MCF 10A (cell line): ENCODE data around the gene VAV2. TPM values are rescaled to one million over a fixed set of nuclear protein-coding genes. Genes with fewer than 3 reads are reported as not detected.

Experiments
- BruUV-seq: library from RNA; stranded (reverse); fragments of 400-500 nt; replicated peaks from 2 replicates; lab custom pipeline; 2021; lab: Mats Ljungman, UMichigan
- CTCF ChIA-PET: fragments of 300-600 bp; sonication (Branson Sonifier 250); formaldehyde crosslinking; extraction: SDS; loops from one replicate; lab custom pipeline; 2021; ENCODE audit warnings: antibody characterized with exemption, inconsistent platforms; lab: Yijun Ruan, JAX
- POLR2A ChIA-PET: fragments of 300-600, 350-650 bp; sonication (Branson Sonifier 250); formaldehyde crosslinking; extraction: SDS; loops from one replicate; lab custom pipeline; 2020; ENCODE audit warnings: antibody characterized with exemption, inconsistent platforms; lab: Yijun Ruan, JAX
- DNase-seq: peaks from one replicate; pipeline ENCODE4 v3.0.0-alpha.2; 2018; ENCODE audit not compliant: unreplicated experiment
- H3K27ac Mint-ChIP-seq: one replicate; pipeline ENCODE4 v1.8.0; 2022; ENCODE audit warnings: mild to moderate bottlenecking, low read depth, mixed read lengths; ENCODE audit not compliant: unreplicated experiment
- H3K27me3 Mint-ChIP-seq: one replicate; pipeline ENCODE4 v1.8.0; 2022; ENCODE audit warnings: mixed read lengths; ENCODE audit not compliant: insufficient read depth, unreplicated experiment
- H3K36me3 Mint-ChIP-seq: one replicate; pipeline ENCODE4 v1.8.0; 2022; ENCODE audit warnings: mild to moderate bottlenecking, moderate library complexity, mixed read lengths; ENCODE audit not compliant: insufficient read depth, unreplicated experiment
- H3K4me1 Mint-ChIP-seq: one replicate; pipeline ENCODE4 v1.8.0; 2022; ENCODE audit warnings: mixed read lengths; ENCODE audit not compliant: insufficient read depth, unreplicated experiment
- H3K4me3 Mint-ChIP-seq: one replicate; pipeline ENCODE4 v1.8.0; 2022; ENCODE audit warnings: mild to moderate bottlenecking, moderate library complexity, mixed read lengths; ENCODE audit not compliant: unreplicated experiment
- H3K9me3 Mint-ChIP-seq: one replicate; pipeline ENCODE4 v1.8.0; 2022; ENCODE audit warnings: mixed read lengths; ENCODE audit not compliant: unreplicated experiment
- intact Hi-C: fragments of 100-400 bp; cut with micrococcal nuclease; formaldehyde crosslinking; loops from 2 replicates; pipeline ENCODE4 v1.14.1; 2022
- total RNA-seq: library from RNA; stranded (reverse); gene quantifications from 2 replicates; pipeline ENCODE4 v1.2.3, GENCODE V29; 2022
- TF ChIP-seq, protein P1 (sequence below): fragments of 200-600 bp; IDR thresholded peaks from one replicate; pipeline ENCODE4 v1.8.0; 2022; ENCODE audit warnings: antibody characterized with exemption, mild to moderate bottlenecking; ENCODE audit not compliant: unreplicated experiment

Gene VAV2
- total RNA-seq, 1 experiment from 2014 or later, result 31.0 TPM

DNA sequence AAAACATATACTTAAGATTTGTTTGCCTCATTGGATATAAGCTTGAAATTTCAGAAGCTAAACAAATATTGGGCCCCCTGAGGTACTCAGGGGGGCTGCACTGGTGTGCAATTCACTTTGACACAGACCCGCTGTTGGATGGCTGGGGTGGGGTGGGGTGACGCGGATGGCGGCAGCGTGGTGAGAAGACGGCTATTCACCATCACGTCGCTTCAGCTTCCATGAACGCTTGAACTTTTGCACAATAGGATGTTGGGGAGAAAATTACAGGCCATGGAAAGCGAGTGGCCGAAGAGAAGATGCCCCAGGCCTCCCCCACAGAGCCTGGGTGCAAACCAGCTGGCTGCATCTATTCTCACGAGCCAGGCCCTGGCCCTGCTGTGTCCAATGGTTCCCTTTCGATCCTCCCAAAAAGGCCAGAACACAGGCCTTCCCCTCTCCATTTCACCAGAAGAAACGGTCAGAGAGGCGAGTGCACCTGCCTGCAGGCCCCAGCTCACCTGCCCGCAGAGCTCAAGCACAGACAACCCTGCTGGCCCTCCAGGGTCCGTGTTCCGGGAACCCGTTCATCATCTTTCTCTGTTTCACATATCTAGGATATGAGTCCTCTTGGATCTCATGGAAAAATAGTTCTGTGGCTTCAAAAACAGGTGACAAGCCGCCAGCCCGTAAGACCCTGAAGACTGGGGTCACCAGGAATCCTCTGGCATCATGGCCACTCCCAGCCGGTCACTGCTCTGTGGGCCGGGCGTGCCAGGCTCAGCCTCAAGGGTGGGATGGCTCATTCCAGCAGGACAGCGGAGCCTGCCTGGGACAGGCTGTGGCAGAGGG, 207.2 kb downstream of the VAV2 start:
- ChIA-PET POLR2A (no interaction called here), CTCF (interaction anchor here (0.6 to 7.0 kb wide), 4 partner anchors 8 to 233 kb away, joined by 3 to 136 read pairs (median 3); no protein-coding TSS in a partner anchor)
- TF ChIP-seq, protein P1, sequence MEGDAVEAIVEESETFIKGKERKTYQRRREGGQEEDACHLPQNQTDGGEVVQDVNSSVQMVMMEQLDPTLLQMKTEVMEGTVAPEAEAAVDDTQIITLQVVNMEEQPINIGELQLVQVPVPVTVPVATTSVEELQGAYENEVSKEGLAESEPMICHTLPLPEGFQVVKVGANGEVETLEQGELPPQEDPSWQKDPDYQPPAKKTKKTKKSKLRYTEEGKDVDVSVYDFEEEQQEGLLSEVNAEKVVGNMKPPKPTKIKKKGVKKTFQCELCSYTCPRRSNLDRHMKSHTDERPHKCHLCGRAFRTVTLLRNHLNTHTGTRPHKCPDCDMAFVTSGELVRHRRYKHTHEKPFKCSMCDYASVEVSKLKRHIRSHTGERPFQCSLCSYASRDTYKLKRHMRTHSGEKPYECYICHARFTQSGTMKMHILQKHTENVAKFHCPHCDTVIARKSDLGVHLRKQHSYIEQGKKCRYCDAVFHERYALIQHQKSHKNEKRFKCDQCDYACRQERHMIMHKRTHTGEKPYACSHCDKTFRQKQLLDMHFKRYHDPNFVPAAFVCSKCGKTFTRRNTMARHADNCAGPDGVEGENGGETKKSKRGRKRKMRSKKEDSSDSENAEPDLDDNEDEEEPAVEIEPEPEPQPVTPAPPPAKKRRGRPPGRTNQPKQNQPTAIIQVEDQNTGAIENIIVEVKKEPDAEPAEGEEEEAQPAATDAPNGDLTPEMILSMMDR, result no peak
- intact Hi-C loops, result loop anchor here (5.0 kb wide), 1 partner anchor 312 kb away; no protein-coding TSS in a partner anchor
- no peaks in the 10 kb centered on the region for H3K27me3 Mint-ChIP-seq
- H3K4me1 Mint-ChIP-seq, result no peaks in the 10 kb centered on the region
- H3K9me3 Mint-ChIP-seq, result no peaks in the 10 kb centered on the region
- H3K4me3 Mint-ChIP-seq, result no peak overlapping the region
- BruUV-seq, result no TSS peak
- DNase-seq, result no peak
- H3K36me3 Mint-ChIP-seq, result peaks cover 18% of the 10 kb centered on the region
- H3K27ac Mint-ChIP-seq, result no peak overlapping the region

DNA sequence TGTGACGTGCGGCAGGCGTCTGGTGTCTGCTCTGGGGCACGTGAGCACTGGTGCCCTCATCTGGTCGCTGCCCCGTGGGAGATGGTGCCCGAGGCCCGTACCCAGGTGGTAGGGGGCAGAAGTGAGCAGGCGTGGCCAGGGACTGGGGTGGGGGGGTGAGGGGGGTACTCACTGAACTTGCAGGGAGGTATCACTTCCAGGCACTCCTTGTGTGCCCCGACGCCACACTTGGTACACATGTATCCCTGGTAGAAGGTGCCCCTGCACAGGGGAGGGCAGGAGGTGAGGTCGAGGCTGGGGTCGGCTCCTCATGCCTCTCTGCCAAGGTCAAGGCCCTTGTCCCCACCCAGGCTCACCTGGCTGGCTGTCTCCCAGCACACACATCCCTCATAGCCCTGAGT, 208.8 kb downstream of the VAV2 start:
- Mint-ChIP-seq H3K4me3 (no peak overlapping the region), H3K27ac (no peak overlapping the region), H3K36me3 (peaks cover 16% of the 10 kb centered on the region), H3K4me1 (no peaks in the 10 kb centered on the region), H3K9me3 (no peaks in the 10 kb centered on the region), H3K27me3 (no peaks in the 10 kb centered on the region)
- POLR2A ChIA-PET, result interaction anchor here (1.9 kb wide), 1 partner anchor 210 kb away, joined by 16 read pairs; no protein-coding TSS in a partner anchor
- CTCF ChIA-PET, result interaction anchor here (0.5 to 7.0 kb wide), 11 partner anchors 11 to 341 kb away, joined by 3 to 136 read pairs (median 4); no protein-coding TSS in a partner anchor
- BruUV-seq, result no TSS peak
- TF ChIP-seq, protein P1, result no peak
- intact Hi-C loops, result loop anchor here (5.0 kb wide), 1 partner anchor 314 kb away; no protein-coding TSS in a partner anchor
- no peak for DNase-seq

DNA sequence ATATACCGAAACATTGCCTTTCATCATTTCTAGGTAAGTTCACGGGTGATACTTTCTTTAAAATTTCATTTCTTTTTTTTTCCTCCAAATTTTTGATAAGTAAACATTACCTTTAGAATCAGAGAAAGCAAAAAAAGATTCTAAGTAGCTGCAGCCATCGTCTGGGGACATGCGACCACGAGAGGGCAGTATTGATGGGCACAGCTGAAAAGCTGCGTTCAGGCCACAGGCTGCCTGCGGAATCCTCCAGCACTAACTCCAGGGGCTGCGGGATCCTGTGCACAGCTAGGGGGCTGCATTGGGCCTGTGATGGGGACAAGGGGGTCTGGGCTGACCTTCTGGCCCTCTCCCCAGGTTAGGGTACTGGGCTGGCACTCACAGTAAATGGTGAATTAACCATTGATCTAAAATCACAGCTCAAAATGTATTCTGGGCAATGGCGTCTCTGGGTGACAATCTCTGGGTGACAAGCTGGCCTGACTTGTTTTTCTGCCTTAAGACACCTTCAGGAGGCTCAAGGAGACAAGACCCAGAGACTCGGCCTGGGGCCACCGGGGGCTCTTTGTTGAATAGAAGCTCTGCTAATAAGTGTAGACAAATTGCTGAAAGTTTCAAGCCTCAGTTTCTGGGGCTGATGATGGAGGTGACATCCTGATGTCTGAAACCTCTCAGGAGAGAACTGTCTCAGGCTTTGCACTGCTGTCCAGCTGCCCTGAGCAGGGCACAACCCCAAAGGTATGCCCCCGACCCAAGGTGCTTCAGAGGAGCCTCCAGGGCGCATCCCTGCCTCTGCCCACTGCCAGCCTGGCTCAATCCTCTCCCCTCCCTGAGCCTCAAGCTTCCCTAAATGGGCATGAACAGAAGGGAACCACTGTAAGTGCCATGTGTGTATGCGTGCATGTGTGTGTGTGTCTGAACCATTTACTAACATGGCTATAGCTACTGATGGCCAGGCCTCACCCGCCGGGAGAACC, 209.7 kb downstream of the VAV2 start:
- Mint-ChIP-seq H3K27me3 (no peaks in the 10 kb centered on the region), H3K4me3 (no peak overlapping the region), H3K9me3 (no peaks in the 10 kb centered on the region), H3K4me1 (no peaks in the 10 kb centered on the region), H3K27ac (no peak overlapping the region), H3K36me3 (peaks cover 16% of the 10 kb centered on the region)
- DNase-seq, result peak; percentile 55
- BruUV-seq, result no TSS peak
- intact Hi-C loops, result loop anchor here (1.0 to 5.0 kb wide), 2 partner anchors 212 to 315 kb away; no protein-coding TSS in a partner anchor
- POLR2A ChIA-PET, result interaction anchor here (0.6 to 1.9 kb wide), 3 partner anchors 211 to 407 kb away, joined by 3 to 16 read pairs (median 3); no protein-coding TSS in a partner anchor
- TF ChIP-seq, protein P1, result peak; percentile 64
- CTCF ChIA-PET, result interaction anchor here (0.5 to 7.0 kb wide), 33 partner anchors 9 to 1217 kb away, joined by 3 to 136 read pairs (median 4); no protein-coding TSS in a partner anchor
